Endothelial cell (in vitro differentiated cells): ENCODE data around the gene ELAVL2. TPM values are rescaled to one million over a fixed set of nuclear protein-coding genes. Genes with fewer than 3 reads are reported as not detected.

Source experiments
- DNase-seq: peaks from one replicate; pipeline ENCODE4 v3.0.0; 2021; ENCODE audit warnings: low spot score
- H3K27ac Mint-ChIP-seq: one replicate; pipeline ENCODE4 v1.8.0; 2021; ENCODE audit warnings: mixed read lengths, inconsistent platforms; ENCODE audit not compliant: unreplicated experiment
- H3K27me3 Mint-ChIP-seq: one replicate; pipeline ENCODE4 v1.8.0; 2021; ENCODE audit warnings: mild to moderate bottlenecking, moderate library complexity, mixed read lengths, inconsistent platforms; ENCODE audit not compliant: unreplicated experiment
- H3K36me3 Mint-ChIP-seq: one replicate; pipeline ENCODE4 v1.8.0; 2021; ENCODE audit warnings: mild to moderate bottlenecking, low read depth, mixed read lengths, inconsistent platforms; ENCODE audit not compliant: unreplicated experiment
- H3K4me1 Mint-ChIP-seq: one replicate; pipeline ENCODE4 v1.8.0; 2021; ENCODE audit warnings: mild to moderate bottlenecking, mixed read lengths, inconsistent platforms; ENCODE audit not compliant: unreplicated experiment
- H3K4me3 Mint-ChIP-seq: one replicate; pipeline ENCODE4 v1.8.0; 2021; ENCODE audit warnings: mild to moderate bottlenecking, mixed read lengths, inconsistent platforms; ENCODE audit not compliant: unreplicated experiment
- H3K9me3 Mint-ChIP-seq: one replicate; pipeline ENCODE4 v1.8.0; 2021; ENCODE audit warnings: mixed read lengths, inconsistent platforms; ENCODE audit not compliant: unreplicated experiment
- CTCF ChIP-seq: fragments of 200-600 bp; sonication (generic); IDR thresholded peaks from one replicate; pipeline ENCODE4 v1.5.0; 2021; ENCODE audit warnings: antibody characterized with exemption; ENCODE audit not compliant: unreplicated experiment
- total RNA-seq: library from RNA; stranded (reverse); fragmentation: NEBNext Ultra II Directional; extraction: Animal tissue kit (Norgen Biotek cat#: 25700); gene quantifications from one replicate; pipeline ENCODE4 v1.2.1, GENCODE V29; 2021; ENCODE audit not compliant: unreplicated experiment

Gene ELAVL2
- total RNA-seq, 1 donor from 2014 or later: 10.3 TPM

GRCh38 chr9:23702311-23702922 lies 123.6 kb downstream of the ELAVL2 start:
- Mint-ChIP-seq H3K27ac (no peak overlapping the region), H3K9me3 (no peaks in the 10 kb centered on the region), H3K4me1 (peaks cover 2% of the 10 kb centered on the region), H3K36me3 (no peaks in the 10 kb centered on the region), H3K27me3 (no peaks in the 10 kb centered on the region), H3K4me3 (no peak overlapping the region)
- TF ChIP-seq CTCF: no peak
- no peak for DNase-seq

DNA sequence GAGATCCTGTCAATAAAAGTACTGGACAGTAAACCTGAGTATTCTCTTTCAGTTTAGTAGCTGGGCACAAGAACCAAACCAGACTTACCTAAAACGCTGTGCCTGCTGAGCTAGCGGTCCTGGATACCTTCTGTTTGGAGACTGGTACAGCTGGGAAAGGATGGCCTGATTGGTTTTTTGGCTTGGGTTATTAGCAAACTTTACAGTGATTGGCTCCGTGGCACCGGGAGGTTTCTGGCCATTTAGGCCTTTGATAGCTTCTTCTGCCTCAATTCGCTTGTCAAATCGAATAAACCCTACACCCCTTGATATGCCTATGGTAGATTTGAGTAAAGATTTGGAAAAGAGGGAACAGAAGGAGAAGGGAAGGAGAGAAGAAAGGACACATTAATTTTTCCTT lies 124.7 kb downstream of the ELAVL2 start:
- TF ChIP-seq CTCF: no peak
- Mint-ChIP-seq H3K4me3 (no peak overlapping the region), H3K9me3 (no peaks in the 10 kb centered on the region), H3K36me3 (no peaks in the 10 kb centered on the region), H3K4me1 (peaks cover 2% of the 10 kb centered on the region), H3K27ac (no peak overlapping the region), H3K27me3 (no peaks in the 10 kb centered on the region)
- no peak for DNase-seq

DNA sequence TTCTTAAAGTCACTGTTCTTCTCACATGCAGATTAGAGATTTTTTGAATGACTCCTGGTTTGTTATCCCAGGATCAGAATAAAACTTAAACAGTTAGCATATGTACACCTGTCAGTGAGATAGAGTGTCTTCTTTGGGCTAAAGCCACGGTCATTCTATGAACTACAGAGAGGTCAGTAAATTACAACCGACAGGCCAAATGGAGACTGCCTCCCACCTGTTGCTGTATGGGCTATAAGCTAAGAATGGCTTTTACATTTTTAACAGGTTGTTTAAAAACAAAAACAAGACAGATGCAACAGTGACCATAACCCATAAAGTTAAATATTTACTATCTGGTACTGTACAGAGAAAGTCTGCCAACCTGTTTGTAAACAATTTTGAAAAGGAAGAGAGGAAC lies 125.7 kb downstream of the ELAVL2 start:
- Mint-ChIP-seq H3K9me3 (no peaks in the 10 kb centered on the region), H3K27me3 (no peaks in the 10 kb centered on the region)

GRCh38 chr9:23698161-23698560 lies 127.9 kb downstream of the ELAVL2 start:
- H3K4me3 Mint-ChIP-seq: no peak overlapping the region
- no peak for DNase-seq

More for the DNA sequence above, 125.7 kb downstream of the ELAVL2 start:
- Mint-ChIP-seq H3K4me1 (peaks cover 2% of the 10 kb centered on the region), H3K4me3 (no peak overlapping the region), H3K36me3 (no peaks in the 10 kb centered on the region), H3K27ac (no peak overlapping the region)
- no peak for TF ChIP-seq CTCF
- DNase-seq: no peak

More at GRCh38 chr9:23698161-23698560, 127.9 kb downstream of the ELAVL2 start:
- Mint-ChIP-seq H3K4me1 (peaks cover 2% of the 10 kb centered on the region), H3K27ac (no peak overlapping the region), H3K36me3 (no peaks in the 10 kb centered on the region), H3K9me3 (no peaks in the 10 kb centered on the region), H3K27me3 (no peaks in the 10 kb centered on the region)
- no peak for TF ChIP-seq CTCF
